Neural cell (in vitro differentiated cells): ENCODE results near the gene FHOD3. TPM values are rescaled to one million over a fixed set of nuclear protein-coding genes. Genes with fewer than 3 reads are reported as not detected.

Experiments
- H2AFZ ChIP-seq: fragments of 200-600, 300-800 bp; sonication (generic), shearing (Covaris generic); 2 replicates; pipeline ENCODE4 v1.6.0; 2014; ENCODE audit warnings: low read depth, mild to moderate bottlenecking, antibody characterized with exemption, low read length, moderate library complexity
- H3F3A ChIP-seq: fragments of 200-600 bp; shearing (Covaris generic); 2 replicates; pipeline ENCODE4 v1.6.1; 2016; ENCODE audit warnings: mild to moderate bottlenecking, moderate library complexity, mixed read lengths, antibody characterized with exemption, low read length; ENCODE audit not compliant: insufficient read depth, poor library complexity, severe bottlenecking
- H3K27ac ChIP-seq: fragments of 200-600, 300-800 bp; sonication (generic), shearing (Covaris generic); 2 replicates; pipeline ENCODE4 v1.5.1; 2014; ENCODE audit warnings: mild to moderate bottlenecking, low read length, moderate library complexity
- H3K27me3 ChIP-seq: fragments of 300-800, 200-600 bp; sonication (generic), shearing (Covaris generic); 2 replicates; pipeline ENCODE4 v1.6.0; 2014; ENCODE audit warnings: mild to moderate bottlenecking, low read depth, low read length, moderate library complexity; ENCODE audit not compliant: insufficient read depth
- H3K36me3 ChIP-seq: fragments of 300-800, 200-600 bp; sonication (generic), shearing (Covaris generic); 2 replicates; pipeline ENCODE4 v1.5.1; 2014; ENCODE audit warnings: mild to moderate bottlenecking, antibody characterized with exemption, low read length, moderate library complexity; ENCODE audit not compliant: insufficient read depth
- H3K4me2 ChIP-seq: fragments of 300-800, 200-600 bp; sonication (generic), shearing (Covaris generic); 2 replicates; pipeline ENCODE4 v1.6.0; 2014; ENCODE audit warnings: mild to moderate bottlenecking, low read length
- H3K4me3 ChIP-seq: fragments of 300-800, 200-600 bp; sonication (generic), shearing (Covaris generic); 2 replicates; pipeline ENCODE4 v1.5.1; 2014; ENCODE audit warnings: mild to moderate bottlenecking, low read length, moderate library complexity
- H3K79me2 ChIP-seq: fragments of 200-600 bp; shearing (Covaris generic); replicated peaks from 2 replicates; pipeline ENCODE4 v1.6.0; 2014; ENCODE audit warnings: mild to moderate bottlenecking, low read length, moderate library complexity; ENCODE audit not compliant: insufficient read depth
- H3K9ac ChIP-seq: fragments of 300-800, 200-600 bp; sonication (generic), shearing (Covaris generic); 2 replicates; pipeline ENCODE4 v1.6.1; 2016; ENCODE audit warnings: mild to moderate bottlenecking, low read length, mixed read lengths
- H3K9me2 ChIP-seq: fragments of 200-600 bp; shearing (Covaris generic); 2 replicates; pipeline ENCODE4 v1.6.1; 2016; ENCODE audit warnings: mild to moderate bottlenecking, low read length, mixed read lengths; ENCODE audit not compliant: insufficient read depth
- H3K9me3 ChIP-seq: fragments of 200-600, 300-800 bp; sonication (generic), shearing (Covaris generic); 2 replicates; pipeline ENCODE4 v1.6.1; 2016; ENCODE audit warnings: mild to moderate bottlenecking, mixed run types, low read length, moderate library complexity, mixed read lengths
- H4K20me1 ChIP-seq: fragments of 200-600 bp; shearing (Covaris generic); 2 replicates; pipeline ENCODE4 v1.6.1; 2016; ENCODE audit warnings: mild to moderate bottlenecking, mixed run types; ENCODE audit not compliant: insufficient read depth
- EP300 ChIP-seq: fragments of 450-650 bp; conservative IDR thresholded peaks from 2 replicates; pipeline ENCODE4 v1.6.1; 2014; ENCODE audit warnings: antibody characterized with exemption, mild to moderate bottlenecking, moderate library complexity; ENCODE audit not compliant: poor library complexity, severe bottlenecking
- EZH2 ChIP-seq: fragments of 200-600, 300-800 bp; shearing (Covaris generic), sonication (generic); IDR thresholded peaks from 2 replicates; pipeline ENCODE4 v1.6.1; 2014; ENCODE audit warnings: antibody characterized with exemption, low read length, borderline replicate concordance, mild to moderate bottlenecking; ENCODE audit not compliant: insufficient read depth, poor library complexity, severe bottlenecking
- MXI1 ChIP-seq: fragments of 450-650 bp; conservative IDR thresholded peaks from 2 replicates; pipeline ENCODE4 v1.6.1; 2014; ENCODE audit warnings: antibody characterized with exemption, mild to moderate bottlenecking; ENCODE audit not compliant: poor library complexity, severe bottlenecking
- POLR2AphosphoS5 ChIP-seq: IDR thresholded peaks from 2 replicates; pipeline ENCODE4 v1.6.1; 2012
- RAD21 ChIP-seq: fragments of 450-650 bp; conservative IDR thresholded peaks from 2 replicates; pipeline ENCODE4 v1.6.1; 2014; ENCODE audit warnings: antibody characterized with exemption, mild to moderate bottlenecking, moderate library complexity
- SMC3 ChIP-seq: fragments of 450-650 bp; conservative IDR thresholded peaks from 2 replicates; pipeline ENCODE4 v1.6.1; 2014; ENCODE audit warnings: antibody characterized with exemption, mild to moderate bottlenecking, moderate library complexity; ENCODE audit not compliant: poor library complexity
- TAF1 ChIP-seq: IDR thresholded peaks from 2 replicates; pipeline ENCODE4 v1.6.1; 2012; ENCODE audit warnings: low read depth
- polyA plus RNA-seq: library from polyadenylated mRNA; depleted of rRNA; stranded (reverse); fragments of >200 nt; gene quantifications from 2 replicates; pipeline ENCODE4 v1.2.3, GENCODE V29; 2014
- TF ChIP-seq, protein P1 (sequence below): IDR thresholded peaks from 2 replicates; pipeline ENCODE4 v1.6.1; 2012; ENCODE audit warnings: borderline replicate concordance
- TF ChIP-seq, protein P2 (sequence below): fragments of 450-650 bp; IDR thresholded peaks from 2 replicates; pipeline ENCODE4 v1.5.1; 2014; ENCODE audit warnings: antibody characterized with exemption, mild to moderate bottlenecking, moderate library complexity; ENCODE audit not compliant: poor library complexity, severe bottlenecking

Gene FHOD3
- polyA plus RNA-seq, 1 donor from 2014 or later, result 19.4 TPM

DNA sequence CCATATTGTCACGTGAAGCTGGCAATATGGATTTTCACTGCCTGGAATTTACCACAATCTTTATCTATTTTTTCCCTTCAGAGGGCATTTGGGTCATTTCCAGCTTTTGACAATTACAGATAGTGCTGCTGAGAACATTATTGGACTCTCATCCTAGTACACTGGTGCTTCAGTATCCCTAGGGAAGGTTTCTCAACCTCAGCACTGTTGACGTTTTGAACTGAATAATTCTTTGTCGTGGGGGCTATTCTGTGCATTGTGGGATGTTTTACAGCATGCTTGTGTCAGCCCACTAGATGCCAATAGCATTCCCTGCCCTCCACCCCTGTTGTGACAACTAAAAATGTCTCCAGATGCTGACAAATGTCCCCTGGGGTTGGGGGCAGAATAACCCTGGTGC lies 345.5 kb downstream of the FHOD3 start:
- TF ChIP-seq EZH2, result no peak
- no peak for TF ChIP-seq RAD21
- Histone ChIP-seq H4K20me1 (no peaks in the 10 kb centered on the region), H3K9ac (no peak overlapping the region), H3F3A (no peaks in the 10 kb centered on the region), H3K36me3 (no peaks in the 10 kb centered on the region), H3K4me3 (no peak overlapping the region), H3K4me2 (no peak overlapping the region), H3K9me3 (no peaks in the 10 kb centered on the region), H3K79me2 (no peaks in the 10 kb centered on the region), H3K27ac (no peak overlapping the region), H3K27me3 (no peaks in the 10 kb centered on the region), H3K9me2 (no peaks in the 10 kb centered on the region), H2AFZ (no peak overlapping the region)

DNA sequence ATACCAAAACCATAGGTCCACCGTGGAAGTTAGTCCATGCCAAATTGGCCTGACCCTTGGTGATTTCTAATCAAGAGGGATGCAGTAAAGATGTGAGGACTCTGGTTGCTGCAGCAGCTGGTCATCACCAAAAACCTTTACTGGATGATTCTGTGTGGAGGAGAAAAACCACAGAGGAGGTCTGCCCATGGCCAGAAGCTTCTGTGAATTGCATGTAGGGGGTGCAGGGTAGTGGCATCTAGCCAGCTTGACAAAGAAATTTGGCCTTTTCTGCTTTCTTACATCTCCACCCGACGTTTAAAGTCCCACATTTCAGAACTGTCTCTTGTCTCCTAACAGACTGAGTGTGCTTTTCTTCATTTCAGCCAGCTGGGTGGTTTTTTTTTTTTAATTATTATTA lies 351.3 kb downstream of the FHOD3 start:
- H3K4me2 ChIP-seq, result no peak overlapping the region
- H2AFZ ChIP-seq, result no peak overlapping the region
- no peak overlapping the region for H3K9ac ChIP-seq
- H3F3A ChIP-seq, result no peaks in the 10 kb centered on the region
- no peaks in the 10 kb centered on the region for H4K20me1 ChIP-seq
- no peak overlapping the region for H3K27ac ChIP-seq
- H3K9me2 ChIP-seq, result no peaks in the 10 kb centered on the region
- H3K27me3 ChIP-seq, result no peaks in the 10 kb centered on the region
- H3K4me3 ChIP-seq, result no peak overlapping the region
- H3K9me3 ChIP-seq, result no peaks in the 10 kb centered on the region
- no peak for TF ChIP-seq RAD21
- no peak for TF ChIP-seq MXI1
- no peak for TF ChIP-seq SMC3
- TF ChIP-seq, protein P1, sequence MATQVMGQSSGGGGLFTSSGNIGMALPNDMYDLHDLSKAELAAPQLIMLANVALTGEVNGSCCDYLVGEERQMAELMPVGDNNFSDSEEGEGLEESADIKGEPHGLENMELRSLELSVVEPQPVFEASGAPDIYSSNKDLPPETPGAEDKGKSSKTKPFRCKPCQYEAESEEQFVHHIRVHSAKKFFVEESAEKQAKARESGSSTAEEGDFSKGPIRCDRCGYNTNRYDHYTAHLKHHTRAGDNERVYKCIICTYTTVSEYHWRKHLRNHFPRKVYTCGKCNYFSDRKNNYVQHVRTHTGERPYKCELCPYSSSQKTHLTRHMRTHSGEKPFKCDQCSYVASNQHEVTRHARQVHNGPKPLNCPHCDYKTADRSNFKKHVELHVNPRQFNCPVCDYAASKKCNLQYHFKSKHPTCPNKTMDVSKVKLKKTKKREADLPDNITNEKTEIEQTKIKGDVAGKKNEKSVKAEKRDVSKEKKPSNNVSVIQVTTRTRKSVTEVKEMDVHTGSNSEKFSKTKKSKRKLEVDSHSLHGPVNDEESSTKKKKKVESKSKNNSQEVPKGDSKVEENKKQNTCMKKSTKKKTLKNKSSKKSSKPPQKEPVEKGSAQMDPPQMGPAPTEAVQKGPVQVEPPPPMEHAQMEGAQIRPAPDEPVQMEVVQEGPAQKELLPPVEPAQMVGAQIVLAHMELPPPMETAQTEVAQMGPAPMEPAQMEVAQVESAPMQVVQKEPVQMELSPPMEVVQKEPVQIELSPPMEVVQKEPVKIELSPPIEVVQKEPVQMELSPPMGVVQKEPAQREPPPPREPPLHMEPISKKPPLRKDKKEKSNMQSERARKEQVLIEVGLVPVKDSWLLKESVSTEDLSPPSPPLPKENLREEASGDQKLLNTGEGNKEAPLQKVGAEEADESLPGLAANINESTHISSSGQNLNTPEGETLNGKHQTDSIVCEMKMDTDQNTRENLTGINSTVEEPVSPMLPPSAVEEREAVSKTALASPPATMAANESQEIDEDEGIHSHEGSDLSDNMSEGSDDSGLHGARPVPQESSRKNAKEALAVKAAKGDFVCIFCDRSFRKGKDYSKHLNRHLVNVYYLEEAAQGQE, result no peak
- TF ChIP-seq, protein P2, sequence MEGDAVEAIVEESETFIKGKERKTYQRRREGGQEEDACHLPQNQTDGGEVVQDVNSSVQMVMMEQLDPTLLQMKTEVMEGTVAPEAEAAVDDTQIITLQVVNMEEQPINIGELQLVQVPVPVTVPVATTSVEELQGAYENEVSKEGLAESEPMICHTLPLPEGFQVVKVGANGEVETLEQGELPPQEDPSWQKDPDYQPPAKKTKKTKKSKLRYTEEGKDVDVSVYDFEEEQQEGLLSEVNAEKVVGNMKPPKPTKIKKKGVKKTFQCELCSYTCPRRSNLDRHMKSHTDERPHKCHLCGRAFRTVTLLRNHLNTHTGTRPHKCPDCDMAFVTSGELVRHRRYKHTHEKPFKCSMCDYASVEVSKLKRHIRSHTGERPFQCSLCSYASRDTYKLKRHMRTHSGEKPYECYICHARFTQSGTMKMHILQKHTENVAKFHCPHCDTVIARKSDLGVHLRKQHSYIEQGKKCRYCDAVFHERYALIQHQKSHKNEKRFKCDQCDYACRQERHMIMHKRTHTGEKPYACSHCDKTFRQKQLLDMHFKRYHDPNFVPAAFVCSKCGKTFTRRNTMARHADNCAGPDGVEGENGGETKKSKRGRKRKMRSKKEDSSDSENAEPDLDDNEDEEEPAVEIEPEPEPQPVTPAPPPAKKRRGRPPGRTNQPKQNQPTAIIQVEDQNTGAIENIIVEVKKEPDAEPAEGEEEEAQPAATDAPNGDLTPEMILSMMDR, result no peak
- TF ChIP-seq TAF1, result no peak
- TF ChIP-seq EP300, result no peak
- TF ChIP-seq EZH2, result no peak
- TF ChIP-seq POLR2AphosphoS5, result no peak
- H3K36me3 ChIP-seq, result no peaks in the 10 kb centered on the region
- H3K79me2 ChIP-seq, result no peaks in the 10 kb centered on the region

DNA sequence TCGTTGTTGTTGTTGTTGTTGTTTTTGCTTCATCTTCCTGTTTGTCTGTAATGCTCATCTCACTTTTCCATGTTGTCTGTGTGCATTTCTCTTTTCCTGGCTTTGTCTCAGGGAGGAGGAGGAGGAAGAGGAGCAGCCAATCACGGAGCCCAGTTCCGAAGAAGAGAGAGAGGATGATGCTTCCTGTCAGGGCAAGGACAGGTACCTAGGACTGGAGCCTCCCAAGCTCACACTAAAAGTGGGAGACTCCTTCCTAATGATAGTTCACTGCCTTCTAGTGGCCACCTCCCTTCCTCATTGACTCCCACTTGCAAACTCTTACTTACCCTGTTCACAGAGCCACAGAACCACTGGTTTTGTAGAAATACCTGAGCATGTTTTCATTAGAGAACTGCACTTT lies 351.7 kb downstream of the FHOD3 start:
- Histone ChIP-seq H3K9me2 (no peaks in the 10 kb centered on the region), H3K4me2 (no peak overlapping the region), H3K9ac (no peak overlapping the region), H3K79me2 (no peaks in the 10 kb centered on the region), H3K27me3 (no peaks in the 10 kb centered on the region), H2AFZ (no peak overlapping the region), H3K36me3 (no peaks in the 10 kb centered on the region), H4K20me1 (no peaks in the 10 kb centered on the region), H3K27ac (no peak overlapping the region), H3K4me3 (no peak overlapping the region), H3K9me3 (no peaks in the 10 kb centered on the region), H3F3A (no peaks in the 10 kb centered on the region)
- no peak for TF ChIP-seq TAF1
- no peak for TF ChIP-seq POLR2AphosphoS5
- TF ChIP-seq, protein P1, result no peak
- TF ChIP-seq MXI1, result no peak
- TF ChIP-seq EZH2, result no peak
- TF ChIP-seq, protein P2, result no peak
- TF ChIP-seq RAD21, result no peak
